UCSD-AML1 (cell line): ENCODE data around the gene TAX1BP3.

Source experiments
- DNase-seq: peaks from one replicate; lab custom pipeline; 2025; ENCODE audit not compliant: unreplicated experiment; lab: John Stamatoyannopoulos, UW

The TAX1BP3 gene

GRCh38 chr17:3627769-3628167, 40.6 kb downstream of the TAX1BP3 start:
- DNase-seq, result no peak

GRCh38 chr17:3626831-3627768, 41.3 kb downstream of the TAX1BP3 start:
- DNase-seq, result no peak

DNA sequence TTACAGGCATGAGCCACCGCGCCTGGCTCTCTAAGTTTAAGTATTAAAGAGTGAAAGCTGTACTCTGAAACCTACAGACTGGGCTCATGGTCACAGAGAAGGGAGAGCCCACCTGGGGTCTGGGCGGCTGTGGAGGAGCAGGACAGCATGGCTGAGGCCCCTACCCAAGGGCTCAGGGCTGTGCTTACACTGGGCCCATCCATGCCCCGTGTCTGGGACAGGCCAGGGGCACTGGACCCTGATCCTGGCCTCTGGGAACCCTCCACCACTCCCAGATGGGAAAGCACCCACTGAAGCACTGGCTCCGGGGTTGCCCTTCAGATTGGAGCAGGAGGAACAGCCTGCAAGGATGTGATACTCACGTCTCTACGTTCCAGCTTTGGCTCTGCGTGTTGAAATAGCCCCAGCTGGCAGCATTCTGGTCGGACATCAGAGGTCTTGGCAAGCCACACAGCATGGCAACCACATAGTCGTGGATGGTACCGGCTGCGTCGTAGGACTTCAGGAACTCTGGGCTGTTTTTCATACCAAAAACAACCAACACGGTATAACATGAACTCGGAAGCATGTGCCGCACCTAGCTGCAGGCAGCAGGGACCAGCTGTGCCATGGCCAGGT, 45.3 kb downstream of the TAX1BP3 start:
- DNase-seq, result no peak

DNA sequence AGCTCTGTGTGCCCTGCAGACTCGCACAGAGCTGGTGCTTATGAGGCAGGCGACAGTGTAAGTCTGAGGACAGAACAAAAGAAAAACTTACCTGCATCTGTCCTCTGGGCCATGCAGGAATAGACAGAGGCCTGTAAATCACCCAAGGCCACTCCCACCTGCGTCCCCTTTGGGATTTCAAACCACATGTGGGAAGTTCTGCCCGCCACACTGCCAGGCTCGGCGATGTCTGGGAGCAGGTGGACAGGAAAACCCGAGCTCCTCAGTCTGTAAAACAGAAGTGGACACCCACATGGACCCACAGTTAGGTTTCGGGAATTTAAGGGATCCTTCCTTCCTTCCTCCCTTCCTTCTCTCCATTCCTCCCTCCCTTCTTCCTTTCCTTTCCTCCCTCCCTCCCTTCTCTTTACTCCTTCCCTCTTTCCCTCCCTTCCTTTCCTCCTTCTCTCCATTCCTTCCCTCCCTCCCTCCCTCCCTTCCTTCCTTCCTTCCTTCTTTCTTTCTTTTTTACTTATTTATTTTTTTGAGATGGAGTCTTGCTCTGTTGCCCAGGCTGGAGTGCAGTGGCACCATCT, 47.1 kb downstream of the TAX1BP3 start:
- no peak for DNase-seq

- DNase-seq, result no peak
These were observed 53.1 kb downstream of the TAX1BP3 start for GRCh38 chr17:3615160-3615870.

DNA sequence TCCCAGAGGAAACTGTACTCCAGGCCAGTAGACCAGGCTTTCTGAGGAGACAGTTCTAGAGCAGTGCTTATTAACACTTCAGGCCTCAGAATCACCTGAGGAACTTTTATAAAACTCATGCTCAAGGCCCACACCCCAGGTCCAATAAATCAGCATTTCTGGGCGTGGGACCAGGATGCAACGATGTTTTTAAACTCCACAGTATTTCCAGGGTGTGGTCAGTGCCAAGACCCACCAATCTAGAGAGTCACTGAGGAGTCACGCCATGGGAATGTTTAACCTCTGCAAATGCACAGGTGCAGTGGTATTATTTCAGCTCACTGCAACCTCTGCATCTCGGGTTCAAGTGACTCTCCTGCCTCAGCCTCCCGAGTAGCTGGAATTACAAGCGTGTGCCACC, 55.3 kb downstream of the TAX1BP3 start:
- no peak for DNase-seq
